HEK293 (cell line): Measurements from ENCODE around the gene SYNJ2.
A peak's percentile ranks its signal among the peaks of the same experiment; 100 is the strongest.
"Not testable (repeated sequence)": the region's sequence is repeated elsewhere in the genome, so short reads cannot be mapped to it uniquely, and the experiment has no call there.

ENCODE experiments used
- CTCF ChIA-PET: fragments of 350-600 bp; formaldehyde crosslinking; extraction: SDS; loops from one replicate; lab custom pipeline; 2021; ENCODE audit warnings: antibody characterized with exemption; lab: Yijun Ruan, JAX
- POLR2A ChIA-PET: fragments of 300-600 bp; formaldehyde crosslinking; extraction: SDS; loops from one replicate; lab custom pipeline; 2020; ENCODE audit warnings: antibody characterized with exemption, inconsistent platforms; lab: Yijun Ruan, JAX
- H3K27ac ChIP-seq: fragments of 200-500 bp; sonication (Bioruptor generic); 2 replicates; pipeline ENCODE4 v1.5.1; 2014; ENCODE audit warnings: low read depth, low read length, control low read depth, inconsistent platforms; ENCODE audit errors: extremely low read depth
- H3K36me3 ChIP-seq, 2 experiments: fragments of 200-500 bp in 1 of 2; sonication (Bioruptor generic) in 1 of 2; 1 replicate in 1 of 2; 2 replicates in 1 of 2; pipeline ENCODE4 v1.5.1; 2014 to 2017; ENCODE audit warnings: inconsistent platforms in 2 of 2, low read length in 2 of 2; ENCODE audit not compliant: control insufficient read depth in 2 of 2, insufficient read depth in 1 of 2
- H3K4me1 ChIP-seq: fragments of 200-500 bp; sonication (Bioruptor generic); 2 replicates; pipeline ENCODE4 v1.5.1; 2014; ENCODE audit warnings: mild to moderate bottlenecking, low read length, inconsistent platforms; ENCODE audit not compliant: control insufficient read depth, insufficient read depth
- H3K4me3 ChIP-seq: 2 replicates; pipeline ENCODE4 v1.5.1; 2011; ENCODE audit warnings: low read depth, mild to moderate bottlenecking, control low read depth, low read length, moderate library complexity
- H3K9me3 ChIP-seq: fragments of 200-500 bp; sonication (Bioruptor generic); 2 replicates; pipeline ENCODE4 v1.5.1; 2014; ENCODE audit warnings: low read depth, low read length, inconsistent platforms; ENCODE audit not compliant: control insufficient read depth, insufficient read depth
- FEZF1 ChIP-seq: fragments of 450-650 bp; formaldehyde crosslinking; IDR thresholded peaks from 2 replicates; pipeline ENCODE4 v1.5.1; 2016; ENCODE audit warnings: missing biosample characterization, missing genetic modification characterization
- SP7 ChIP-seq: fragments of 450-650 bp; formaldehyde crosslinking; IDR thresholded peaks from 2 replicates; pipeline ENCODE4 v1.5.1; 2016; ENCODE audit warnings: missing biosample characterization, missing genetic modification characterization
- TSHZ1 ChIP-seq: fragments of 450-650 bp; formaldehyde crosslinking; IDR thresholded peaks from 2 replicates; pipeline ENCODE4 v1.5.1; 2016; ENCODE audit warnings: missing biosample characterization, missing genetic modification characterization, borderline replicate concordance
- ZFP69B ChIP-seq: fragments of 450-650 bp; formaldehyde crosslinking; IDR thresholded peaks from 2 replicates; pipeline ENCODE4 v1.5.1; 2016; ENCODE audit warnings: missing biosample characterization, missing genetic modification characterization
- ZNF202 ChIP-seq: fragments of 450-650 bp; formaldehyde crosslinking; IDR thresholded peaks from 2 replicates; pipeline ENCODE4 v1.5.1; 2016; ENCODE audit warnings: missing biosample characterization, missing genetic modification characterization, borderline replicate concordance
- ZNF449 ChIP-seq: fragments of 450-650 bp; formaldehyde crosslinking; IDR thresholded peaks from 2 replicates; pipeline ENCODE4 v1.5.1; 2017; ENCODE audit warnings: missing biosample characterization, mild to moderate bottlenecking, missing genetic modification characterization, moderate library complexity
- ZNF548 ChIP-seq: fragments of 450-650 bp; formaldehyde crosslinking; IDR thresholded peaks from 2 replicates; pipeline ENCODE4 v1.5.1; 2016; ENCODE audit warnings: missing biosample characterization, missing genetic modification characterization
- ZNF549 ChIP-seq: fragments of 450-650 bp; IDR thresholded peaks from 2 replicates; pipeline ENCODE4 v1.5.1; 2018; ENCODE audit warnings: missing biosample characterization, missing genetic modification characterization, mild to moderate bottlenecking, inconsistent platforms, moderate library complexity
- ZNF585B ChIP-seq: fragments of 450-650 bp; formaldehyde crosslinking; IDR thresholded peaks from 2 replicates; pipeline ENCODE4 v1.5.1; 2016; ENCODE audit warnings: missing biosample characterization, missing genetic modification characterization
- ZNF664 ChIP-seq: fragments of 450-650 bp; formaldehyde crosslinking; IDR thresholded peaks from 2 replicates; pipeline ENCODE4 v1.5.1; 2016; ENCODE audit warnings: missing biosample characterization, missing genetic modification characterization

SYNJ2 gene

DNA sequence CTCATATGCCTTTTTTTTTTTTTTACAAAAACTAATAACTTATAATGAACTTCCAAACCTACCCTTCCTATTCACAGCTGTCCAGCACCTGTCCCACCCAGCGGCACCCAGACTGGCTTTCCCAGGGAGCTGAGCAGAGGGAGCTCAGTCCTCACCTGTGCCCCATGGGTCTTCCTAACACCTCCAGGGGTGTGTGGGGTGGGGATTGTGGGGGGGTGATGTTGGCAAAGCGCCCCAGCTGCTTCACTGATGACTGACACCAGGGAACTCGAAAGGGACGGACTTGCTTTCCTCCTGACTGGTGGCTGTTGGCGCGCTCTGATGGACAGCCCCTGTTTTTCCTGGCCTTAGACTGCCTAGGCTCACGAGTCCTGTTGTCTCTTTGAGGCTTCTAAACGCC, 14.2 kb upstream of the SYNJ2 start (continued):
- no peak for TF ChIP-seq TSHZ1
- TF ChIP-seq, all 188 proteins: peak for 0

DNA sequence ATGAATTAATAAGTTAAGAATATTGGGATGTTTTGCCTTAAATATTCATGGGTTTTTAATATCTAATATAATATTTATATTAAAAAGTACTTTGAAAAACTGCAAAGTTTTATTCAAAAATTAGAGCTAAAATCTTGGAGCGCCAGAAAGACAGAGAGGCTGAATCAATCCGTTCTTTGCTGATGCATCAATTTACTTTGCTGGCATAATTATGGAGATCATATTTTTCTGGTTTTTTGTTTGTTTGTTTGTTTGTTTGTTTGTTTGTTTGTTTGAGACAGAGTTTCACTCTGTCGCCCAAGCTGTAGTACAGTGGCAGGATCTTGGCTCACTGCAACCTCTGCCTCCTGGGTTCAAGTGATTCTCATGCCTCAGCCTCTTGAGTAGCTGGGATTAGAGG, 9.5 kb upstream of the SYNJ2 start:
- not testable (repeated sequence) for H3K27ac ChIP-seq, H3K9me3 ChIP-seq, H3K36me3 ChIP-seq, H3K4me3 ChIP-seq, H3K4me1 ChIP-seq
- ChIA-PET CTCF (interaction anchor here (0.6 to 1.0 kb wide), 4 partner anchors 99 to 305 kb away, joined by 3 to 4 read pairs (median 3); no protein-coding TSS in a partner anchor), POLR2A (interaction anchor here (1.4 kb wide), 1 partner anchor 12 kb away, joined by 4 read pairs; no protein-coding TSS in a partner anchor)

DNA sequence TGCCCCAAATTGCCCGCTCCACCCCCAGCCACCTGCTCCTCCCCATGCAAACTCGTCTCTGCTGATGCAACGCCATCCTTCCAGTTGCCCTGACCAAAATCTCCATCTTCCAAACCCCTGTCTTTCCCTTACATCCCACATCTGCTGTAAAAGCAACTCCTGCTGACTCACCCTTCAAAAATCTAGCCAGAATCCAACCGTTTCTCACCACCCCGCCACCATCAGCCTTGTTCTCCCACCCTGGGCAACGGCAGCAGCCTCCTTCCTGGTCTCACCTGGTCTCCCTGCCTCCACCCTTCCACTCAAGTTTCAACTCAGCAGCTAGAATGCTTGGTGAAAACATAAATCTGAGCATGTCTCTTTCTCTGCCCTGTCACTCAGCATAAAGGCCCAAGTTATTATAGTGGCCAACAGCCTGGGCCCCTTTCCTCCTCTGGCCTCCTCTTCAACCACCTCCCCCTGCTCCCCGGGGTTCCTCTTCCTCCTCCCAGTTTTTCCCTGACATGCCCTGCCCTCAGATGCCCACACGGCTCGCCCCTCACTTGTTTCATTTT, 7.2 kb upstream of the SYNJ2 start:
- POLR2A ChIA-PET, result no interaction called here
- H3K4me3 ChIP-seq, result no peak overlapping the region
- H3K4me1 ChIP-seq, result no peaks in the 10 kb centered on the region
- no peaks in the 10 kb centered on the region for H3K36me3 ChIP-seq
- H3K27ac ChIP-seq, result no peak overlapping the region
- H3K9me3 ChIP-seq, result no peaks in the 10 kb centered on the region
- CTCF ChIA-PET, result interaction anchor here (1.2 kb wide), 1 partner anchor 97 kb away, joined by 3 read pairs; no protein-coding TSS in a partner anchor
- TF ChIP-seq ZNF202 (no peak), ZNF585B (tag by site-specific recombination) (no peak), SP7 (peak; percentile 47; the same call in 1 of the 2 replicates), FEZF1 (no peak)

- H3K4me3 ChIP-seq, result no peak overlapping the region
- TF ChIP-seq ZNF549 (tag by site-specific recombination), result no peak
- TF ChIP-seq ZNF664 (tag by site-specific recombination), result 0 out of 2 replicates have a peak, but pooled peaks have one; percentile 38
- TF ChIP-seq ZNF449 (tag by site-specific recombination), result no peak
- TF ChIP-seq, all 188 proteins: peak for 1
- no peaks in the 10 kb centered on the region for H3K36me3 ChIP-seq
- no peak overlapping the region for H3K27ac ChIP-seq
- H3K9me3 ChIP-seq, result no peaks in the 10 kb centered on the region
- ChIA-PET POLR2A (no interaction called here), CTCF (interaction anchor here (1.2 kb wide), 1 partner anchor 97 kb away, joined by 3 read pairs; no protein-coding TSS in a partner anchor)
- no peaks in the 10 kb centered on the region for H3K4me1 ChIP-seq
These were observed 6.7 kb upstream of the SYNJ2 start for GRCh38 chr6:157974967-157975366.

DNA sequence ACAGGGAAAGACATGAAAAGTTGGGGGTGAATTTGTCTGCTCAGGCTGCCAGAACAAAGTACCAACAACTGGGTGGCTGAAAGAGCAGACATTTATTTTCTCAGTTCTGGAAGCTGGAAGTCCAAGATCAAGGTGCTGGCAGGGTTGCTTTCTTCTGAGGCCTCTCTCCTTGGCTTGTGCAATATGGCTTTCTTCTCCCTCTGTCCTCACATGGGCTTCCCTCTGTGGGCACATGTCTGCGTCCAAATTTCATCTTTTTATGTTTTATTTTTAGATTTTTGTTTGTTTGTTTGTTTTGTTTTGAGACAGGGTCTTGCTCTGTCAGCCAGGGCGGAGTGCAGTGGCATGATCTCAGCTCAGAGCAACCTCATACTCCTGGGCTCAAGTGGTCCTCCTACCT, 6.2 kb upstream of the SYNJ2 start:
- H3K4me1 ChIP-seq, result no peaks in the 10 kb centered on the region
- no peaks in the 10 kb centered on the region for H3K9me3 ChIP-seq
- H3K36me3 ChIP-seq, result no peaks in the 10 kb centered on the region
- no peak for TF ChIP-seq ZFP69B (tag by site-specific recombination)
- TF ChIP-seq ZNF548 (tag by site-specific recombination), result peak; percentile 94
- TF ChIP-seq, all 188 proteins: peak for 1
- ChIA-PET POLR2A (no interaction called here), CTCF (interaction anchor here (1.2 kb wide), 1 partner anchor 96 kb away, joined by 3 read pairs; no protein-coding TSS in a partner anchor)
- no peak overlapping the region for H3K27ac ChIP-seq
- no peak overlapping the region for H3K4me3 ChIP-seq
